HG02852 (cell line): ENCODE results near the gene IFFO2.

ENCODE experiments used
- ATAC-seq: cut with Tn5 transposase; IDR thresholded peaks from one replicate; pipeline ENCODE4 v1.9.1; 2021; ENCODE audit warnings: mild to moderate bottlenecking, moderate library complexity; ENCODE audit not compliant: unreplicated experiment

The IFFO2 gene

GRCh38 chr1:18956193-18957135 is at the start of gene IFFO2:
Gene IFFO2, minus strand, starts transcription at chr1:18956676. Its CDS starts 344 bp downstream, at chr1:18956332.
- peak; percentile 67 for ATAC-seq

- ATAC-seq: no peak
Measured at GRCh38 chr1:19006000-19006399, 49.5 kb upstream of the IFFO2 start.

GRCh38 chr1:19003371-19004290 is 47.2 kb upstream of the IFFO2 start:
- ATAC-seq: no peak

GRCh38 chr1:19000065-19000464 is 43.6 kb upstream of the IFFO2 start:
- ATAC-seq: no peak

- ATAC-seq: no peak
Measured at GRCh38 chr1:18999359-18999758, 42.9 kb upstream of the IFFO2 start.

GRCh38 chr1:18998016-18998724 is 41.7 kb upstream of the IFFO2 start:
- ATAC-seq: no peak

- ATAC-seq: no peak
Measured at GRCh38 chr1:18997508-18997907, 41.0 kb upstream of the IFFO2 start.

GRCh38 chr1:18996548-18997177 is 40.2 kb upstream of the IFFO2 start:
- no peak for ATAC-seq

- ATAC-seq: no peak
Measured at GRCh38 chr1:18994381-18994780, 37.9 kb upstream of the IFFO2 start.

- ATAC-seq: no peak
Measured at GRCh38 chr1:18992646-18993045, 36.2 kb upstream of the IFFO2 start.

GRCh38 chr1:18991585-18991984 is 35.1 kb upstream of the IFFO2 start:
- no peak for ATAC-seq

GRCh38 chr1:18989896-18990295 is 33.4 kb upstream of the IFFO2 start:
- no peak for ATAC-seq

GRCh38 chr1:18989176-18989799 is 32.8 kb upstream of the IFFO2 start:
- no peak for ATAC-seq

- ATAC-seq: no peak
Measured at GRCh38 chr1:18981242-18981641, 24.8 kb upstream of the IFFO2 start.

GRCh38 chr1:18978706-18979105 is 22.2 kb upstream of the IFFO2 start:
- no peak for ATAC-seq

GRCh38 chr1:18977428-18977827 is 21.0 kb upstream of the IFFO2 start:
- ATAC-seq: no peak

GRCh38 chr1:18976096-18976495 is 19.6 kb upstream of the IFFO2 start:
- no peak for ATAC-seq

GRCh38 chr1:18974606-18975005 is 18.1 kb upstream of the IFFO2 start:
- no peak for ATAC-seq

GRCh38 chr1:18974005-18974404 is 17.5 kb upstream of the IFFO2 start:
- no peak for ATAC-seq

- ATAC-seq: no peak
Measured at GRCh38 chr1:18973446-18973955, 17.0 kb upstream of the IFFO2 start.
